ENCODE results near the gene LY6G6F. TPM values are rescaled to one million over a fixed set of nuclear protein-coding genes. Genes with fewer than 3 reads are reported as not detected.

The LY6G6F gene
- total and polyA plus RNA-seq, 10 of the 15 experiments (the other 5 are each of a cell fraction or from before 2014, with no cell fraction given), result not detected

DNA sequence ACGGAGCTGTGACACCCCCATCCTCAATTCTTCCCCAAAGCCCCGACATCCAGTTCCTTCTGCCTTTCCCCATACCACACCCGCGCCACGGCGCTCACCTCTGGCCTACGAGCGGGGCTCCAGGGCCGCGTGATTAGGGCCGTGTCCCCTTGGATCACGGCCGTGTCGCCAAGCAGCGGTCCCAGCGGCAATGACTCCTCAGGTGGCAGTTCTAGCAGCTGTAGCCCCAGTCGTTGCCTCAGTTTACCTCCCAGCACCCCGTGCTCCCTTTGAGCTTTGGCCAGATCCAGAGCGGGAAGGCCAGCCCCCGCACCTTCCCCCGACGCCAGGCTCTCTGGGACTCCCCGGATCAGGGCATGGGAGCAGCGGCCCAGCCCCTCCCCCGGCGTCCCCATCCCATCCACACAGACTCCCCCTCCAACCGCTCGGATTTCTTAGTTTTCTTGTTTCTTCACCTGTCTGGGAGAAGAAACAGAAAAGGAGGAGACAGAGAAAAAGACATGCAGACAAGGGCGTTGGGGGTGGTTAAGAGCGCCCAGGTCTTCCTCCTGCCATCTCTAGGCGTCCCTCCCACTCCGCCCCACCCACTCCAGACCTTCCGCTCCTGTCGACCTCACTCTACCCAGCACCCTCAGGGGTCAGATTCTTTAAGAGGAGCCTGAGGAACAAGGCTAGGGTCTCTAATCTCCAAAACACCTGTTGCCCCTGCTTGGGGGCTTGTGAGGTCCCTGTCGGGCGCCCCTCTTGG lies 22.3 kb downstream of the LY6G6F start, which contains the start of gene DDAH2:
DDAH2 (minus strand) TSS at position 533 of the 748 bp plus-strand sequence; CDS start at position 395, 138 bp downstream.
- Histone ChIP-seq H3K36me3 (ENCODE audit: control insufficient read depth in 2 of 2, insufficient read depth in 2 of 2, low read length in 1 of 2) (peaks cover 3 to 13% of the 10 kb centered on the region in 2 experiments), H3K27ac (ENCODE audit: control insufficient read depth, insufficient read depth) (peak within 1 kb of the TSS; percentile 60; the same call in 1 of the 2 replicates), H3K9ac (ENCODE audit: control insufficient read depth, insufficient read depth, low read length) (peak within 1 kb of the TSS; percentile 25; the same call in 1 of the 2 replicates), H3K4me3 (peak within 1 kb of the TSS; percentile 78), H3K27me3 (replicated peaks in 1 of 2; ENCODE audit: control insufficient read depth in 2 of 2, insufficient read depth in 2 of 2, low read length in 1 of 2) (no peaks in the 10 kb centered on the region), H3K4me1 (ENCODE audit: control insufficient read depth, insufficient read depth, low read length) (peaks cover 28% of the 10 kb centered on the region), H3K4me2 (ENCODE audit: control insufficient read depth, insufficient read depth) (peak within 1 kb of the TSS; percentile 98), H2AFZ (ENCODE audit: control insufficient read depth, low read depth, low read length) (peak within 1 kb of the TSS; percentile 29), H3K79me2 (ENCODE audit: control insufficient read depth, insufficient read depth, low read length) (peaks cover 10% of the 10 kb centered on the region), H4K20me1 (ENCODE audit: control insufficient read depth, insufficient read depth) (no peaks in the 10 kb centered on the region), H3K9me3 (replicated peaks; ENCODE audit: control insufficient read depth, insufficient read depth, low read length) (no peaks in the 10 kb centered on the region)
- intact Hi-C loops (cut with micrococcal nuclease; ENCODE audit: unreplicated experiment), result loop anchor here (1.0 to 2.0 kb wide), 3 partner anchors 40 to 98 kb away; partner anchors contain the start of gene HSPA1B
- BruUV-seq (replicated peaks), result no TSS peak
- peak; percentile 30 for ATAC-seq
- FAIRE-seq, result no peak
- TF ChIP-seq GATAD2B (conservative IDR thresholded peaks at IDR 0.05; ENCODE audit: low read depth) (no peak), SMAD5 (IDR thresholded peaks at IDR 0.05; ENCODE audit: low read depth) (no peak), TCF12 (IDR thresholded peaks at IDR 0.05; ENCODE audit: low read depth, low read length) (no peak), POLR2A (IDR thresholded peaks at IDR 0.05; ENCODE audit: low read depth, low read length) (peak; percentile 38; the same call in 1 of the 2 replicates), MXI1 (IDR thresholded peaks at IDR 0.05; ENCODE audit: low read depth, low read length) (0 out of 2 replicates have a peak, but pooled peaks have one; percentile 38), TBL1XR1 (IDR thresholded peaks at IDR 0.05; ENCODE audit: low read depth, low read length) (no peak)
- TF ChIP-seq, protein P1, sequence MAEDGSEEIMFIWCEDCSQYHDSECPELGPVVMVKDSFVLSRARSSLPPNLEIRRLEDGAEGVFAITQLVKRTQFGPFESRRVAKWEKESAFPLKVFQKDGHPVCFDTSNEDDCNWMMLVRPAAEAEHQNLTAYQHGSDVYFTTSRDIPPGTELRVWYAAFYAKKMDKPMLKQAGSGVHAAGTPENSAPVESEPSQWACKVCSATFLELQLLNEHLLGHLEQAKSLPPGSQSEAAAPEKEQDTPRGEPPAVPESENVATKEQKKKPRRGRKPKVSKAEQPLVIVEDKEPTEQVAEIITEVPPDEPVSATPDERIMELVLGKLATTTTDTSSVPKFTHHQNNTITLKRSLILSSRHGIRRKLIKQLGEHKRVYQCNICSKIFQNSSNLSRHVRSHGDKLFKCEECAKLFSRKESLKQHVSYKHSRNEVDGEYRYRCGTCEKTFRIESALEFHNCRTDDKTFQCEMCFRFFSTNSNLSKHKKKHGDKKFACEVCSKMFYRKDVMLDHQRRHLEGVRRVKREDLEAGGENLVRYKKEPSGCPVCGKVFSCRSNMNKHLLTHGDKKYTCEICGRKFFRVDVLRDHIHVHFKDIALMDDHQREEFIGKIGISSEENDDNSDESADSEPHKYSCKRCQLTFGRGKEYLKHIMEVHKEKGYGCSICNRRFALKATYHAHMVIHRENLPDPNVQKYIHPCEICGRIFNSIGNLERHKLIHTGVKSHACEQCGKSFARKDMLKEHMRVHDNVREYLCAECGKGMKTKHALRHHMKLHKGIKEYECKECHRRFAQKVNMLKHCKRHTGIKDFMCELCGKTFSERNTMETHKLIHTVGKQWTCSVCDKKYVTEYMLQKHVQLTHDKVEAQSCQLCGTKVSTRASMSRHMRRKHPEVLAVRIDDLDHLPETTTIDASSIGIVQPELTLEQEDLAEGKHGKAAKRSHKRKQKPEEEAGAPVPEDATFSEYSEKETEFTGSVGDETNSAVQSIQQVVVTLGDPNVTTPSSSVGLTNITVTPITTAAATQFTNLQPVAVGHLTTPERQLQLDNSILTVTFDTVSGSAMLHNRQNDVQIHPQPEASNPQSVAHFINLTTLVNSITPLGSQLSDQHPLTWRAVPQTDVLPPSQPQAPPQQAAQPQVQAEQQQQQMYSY (CRISPR knock-in tag; IDR thresholded peaks at IDR 0.05), result no peak
- TF ChIP-seq, protein P2, sequence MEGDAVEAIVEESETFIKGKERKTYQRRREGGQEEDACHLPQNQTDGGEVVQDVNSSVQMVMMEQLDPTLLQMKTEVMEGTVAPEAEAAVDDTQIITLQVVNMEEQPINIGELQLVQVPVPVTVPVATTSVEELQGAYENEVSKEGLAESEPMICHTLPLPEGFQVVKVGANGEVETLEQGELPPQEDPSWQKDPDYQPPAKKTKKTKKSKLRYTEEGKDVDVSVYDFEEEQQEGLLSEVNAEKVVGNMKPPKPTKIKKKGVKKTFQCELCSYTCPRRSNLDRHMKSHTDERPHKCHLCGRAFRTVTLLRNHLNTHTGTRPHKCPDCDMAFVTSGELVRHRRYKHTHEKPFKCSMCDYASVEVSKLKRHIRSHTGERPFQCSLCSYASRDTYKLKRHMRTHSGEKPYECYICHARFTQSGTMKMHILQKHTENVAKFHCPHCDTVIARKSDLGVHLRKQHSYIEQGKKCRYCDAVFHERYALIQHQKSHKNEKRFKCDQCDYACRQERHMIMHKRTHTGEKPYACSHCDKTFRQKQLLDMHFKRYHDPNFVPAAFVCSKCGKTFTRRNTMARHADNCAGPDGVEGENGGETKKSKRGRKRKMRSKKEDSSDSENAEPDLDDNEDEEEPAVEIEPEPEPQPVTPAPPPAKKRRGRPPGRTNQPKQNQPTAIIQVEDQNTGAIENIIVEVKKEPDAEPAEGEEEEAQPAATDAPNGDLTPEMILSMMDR (IDR thresholded peaks at IDR 0.05 in 2 of 3, conservative IDR thresholded peaks at IDR 0.05 in 1 of 3; ENCODE audit: control insufficient read depth in 2 of 3, extremely low read depth in 1 of 3, insufficient read depth in 1 of 3, low read depth in 3 of 3, low read length in 3 of 3), result peak in 1 of 3 experiments; percentile 91; a peak in 3 of 6 replicates
- TF ChIP-seq, protein P3, sequence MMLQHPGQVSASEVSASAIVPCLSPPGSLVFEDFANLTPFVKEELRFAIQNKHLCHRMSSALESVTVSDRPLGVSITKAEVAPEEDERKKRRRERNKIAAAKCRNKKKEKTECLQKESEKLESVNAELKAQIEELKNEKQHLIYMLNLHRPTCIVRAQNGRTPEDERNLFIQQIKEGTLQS (IDR thresholded peaks at IDR 0.05; ENCODE audit: borderline replicate concordance, extremely low read depth, low read depth, low read length), result no peak
- ChIA-PET RAD21 (ENCODE audit: unreplicated experiment) (interaction anchor here (0.7 to 3.6 kb wide), 17 partner anchors 10 to 467 kb away, joined by 3 to 44 read pairs (median 4); partner anchors contain the start of genes HSPA1A, HSPA1B, HSPA1L and LSM2), CTCF (interaction anchor here (0.6 to 15.8 kb wide), 16 partner anchors 10 to 169 kb away, joined by 3 to 208 read pairs (median 5); partner anchors contain the start of genes HSPA1B, MSH5 and VARS1), SMC1A (ENCODE audit: uncharacterized antibody, unreplicated experiment) (interaction anchor here (0.6 to 5.3 kb wide), 9 partner anchors 10 to 104 kb away, joined by 3 to 45 read pairs (median 4); partner anchors contain the start of genes ABHD16A, CLIC1, LSM2 and MSH5), POLR2A (interaction anchor here (1.1 to 2.8 kb wide), 5 partner anchors 11 to 102 kb away, joined by 3 to 30 read pairs (median 6); partner anchors contain the start of gene MSH5)
- in situ Hi-C loops (cut with MboI), result no loop called here
- no peak for DNase-seq (ENCODE audit: low read depth, low spot score)
- WGBS (ENCODE audit: insufficient coverage, insufficient replicate concordance, low lambda C conversion rate, missing lambda C conversion rate), result 35% methylated on average over 36 of the region's 36 CpGs

All from GM12878 (cell line).